Right lobe of liver (tissue), 6 donors: Measurements from ENCODE around the gene KIAA1671. TPM values are rescaled to one million over a fixed set of nuclear protein-coding genes. Genes with fewer than 3 reads are reported as not detected.

Experiments used
- ATAC-seq, 4 donors: fragments of 200-7000 bp; cut with Tn5 transposase; one replicate each; pipeline ENCODE4 v1.9.1; 2020; ENCODE audit warnings: mild to moderate bottlenecking in 4 of 4, moderate library complexity in 4 of 4
- DNase-seq, 3 donors: peaks; one replicate each; pipeline ENCODE4 v3.0.0-alpha.2; 2020
- H3K27ac ChIP-seq, 3 donors: fragments of 200-600 bp; one replicate each; pipeline ENCODE4 v1.8.0; 2022
- H3K27me3 ChIP-seq, 2 donors: fragments of 200-600 bp; one replicate each; pipeline ENCODE4 v1.8.0; 2022
- H3K36me3 ChIP-seq, 4 donors: fragments of 200-600 bp; sonication (generic) in 1 of 4; one replicate each; pipeline versions ENCODE4 v1.5.1 to v1.8.0; 2017 to 2022; ENCODE audit warnings: control low read depth in 1 of 4
- H3K4me1 ChIP-seq, 4 donors: fragments of 200-600 bp; sonication (generic) in 1 of 4; one replicate each; pipeline versions ENCODE4 v1.5.1 to v1.8.0; 2017 to 2022; ENCODE audit warnings: control low read depth in 1 of 4
- H3K4me3 ChIP-seq, 3 donors: fragments of 200-600 bp; one replicate each; pipeline ENCODE4 v1.8.0; 2022
- H3K9me3 ChIP-seq, 4 donors: fragments of 200-600 bp; sonication (generic) in 1 of 4; one replicate each; pipeline versions ENCODE4 v1.5.1 to v1.8.0; 2017 to 2022; ENCODE audit warnings: control low read depth in 1 of 4
- CTCF ChIP-seq, 4 donors: fragments of 200-600 bp in 3 of 4; fragments of 450-650 bp in 1 of 4; IDR thresholded peaks; one replicate each; pipeline versions ENCODE4 v1.5.1 to v1.8.0; 2016 to 2022; ENCODE audit warnings: antibody characterized with exemption in 4 of 4, mild to moderate bottlenecking in 2 of 4
- POLR2A ChIP-seq: fragments of 450-650 bp; IDR thresholded peaks from one replicate; pipeline ENCODE4 v1.6.1; 2017; ENCODE audit warnings: antibody characterized with exemption, mild to moderate bottlenecking
- WGBS: methylation state at CpG from one replicate; pipeline ENCODE4 v1.1.6; 2018; ENCODE audit warnings: low coverage, low lambda C conversion rate; ENCODE audit not compliant: insufficient coverage; ENCODE audit errors: missing lambda C conversion rate; 5-methylcytosine and 5-hydroxymethylcytosine counted together
- intact Hi-C, 2 donors: fragments of 100-400 bp; cut with DNase I; formaldehyde crosslinking; loops; one replicate each; pipeline versions ENCODE4 v1.11.2 to v1.14.1; 2022
- total RNA-seq, 6 experiments: library from RNA; depleted of rRNA in 2 of 6; stranded (reverse); fragments of >200 nt in 2 of 6; fragmentation: NEBNext Ultra II Directional in 3 of 6; extraction: Animal tissue kit (Norgen Biotek cat#: 25700) in 3 of 6; gene quantifications; one replicate each; pipeline versions ENCODE4 v1.1.0 to v1.2.4, GENCODE V29; 2016 to 2023
- donor health status: DM: no; HTN: yes; CAD: no.
- donor health status: DM: no; HTN: no; CAD: no.
- donor health status: DM: no; HTN: no; CAD: no.
- donor health status: DM: no; HTN: yes; CAD: no.
- donor health status: DM: no; HTN: yes; CAD: no.

The KIAA1671 gene
- total RNA-seq, 6 experiments from 2014 or later, result 31.1 to 56.6 (median 39.2) TPM

GRCh38 chr22:25049770-25050169 lies 97.3 kb downstream of the KIAA1671 start:
- no peaks in the 10 kb centered on the region for H3K36me3 ChIP-seq
- H3K4me3 ChIP-seq, result no peak overlapping the region
- TF ChIP-seq POLR2A (no peak), CTCF (IDR thresholded peaks at IDR 0.05) (no peak)
- WGBS, result 80% methylated on average over 5 of the region's 6 CpGs
- no peak overlapping the region for H3K27ac ChIP-seq
- H3K27me3 ChIP-seq, result no peaks in the 10 kb centered on the region
- intact Hi-C loops, result loop anchor here (5.0 kb wide), 2 partner anchors 97 to 112 kb away; partner anchors contain the start of gene KIAA1671 (in 2 of the 2)
- DNase-seq (no peak), ATAC-seq (no peak)
- peaks cover 0 to 5% (median 2%) of the 10 kb centered on the region in 4 donors for H3K4me1 ChIP-seq
- no peaks in the 10 kb centered on the region for H3K9me3 ChIP-seq

DNA sequence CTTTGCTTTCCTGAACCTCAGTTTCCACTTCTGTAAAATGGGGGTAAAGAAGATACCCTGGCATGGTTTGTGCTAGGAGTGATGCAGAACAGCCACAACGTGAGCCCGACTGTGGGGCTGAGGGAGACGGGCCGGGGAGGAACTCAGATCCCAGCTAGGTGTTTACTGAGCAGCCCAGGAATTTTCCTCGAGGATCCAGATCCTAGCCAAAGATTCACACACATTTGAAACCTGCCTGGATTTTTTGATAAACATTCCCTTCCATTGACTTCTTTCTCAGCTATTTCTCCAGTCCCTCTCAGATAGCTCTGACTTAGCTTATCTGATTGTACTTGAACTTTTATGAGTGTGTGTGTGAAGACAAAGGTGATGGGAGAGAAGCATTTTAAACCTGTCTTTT lies 98.0 kb downstream of the KIAA1671 start:
- intact Hi-C loops, result loop anchor here in 1 of 2 donors (5.0 kb wide), 2 partner anchors 98 to 113 kb away; partner anchors contain the start of gene KIAA1671
- H3K36me3 ChIP-seq, result no peaks in the 10 kb centered on the region
- no peak overlapping the region for H3K4me3 ChIP-seq
- DNase-seq (no peak), ATAC-seq (no peak)
- H3K9me3 ChIP-seq, result no peaks in the 10 kb centered on the region
- H3K27me3 ChIP-seq, result no peaks in the 10 kb centered on the region
- 95% methylated on average over 5 of the region's 5 CpGs for WGBS
- TF ChIP-seq POLR2A (no peak), CTCF (IDR thresholded peaks at IDR 0.05) (no peak)
- peaks cover 0 to 5% (median 2%) of the 10 kb centered on the region in 4 donors for H3K4me1 ChIP-seq
- H3K27ac ChIP-seq, result no peak overlapping the region

DNA sequence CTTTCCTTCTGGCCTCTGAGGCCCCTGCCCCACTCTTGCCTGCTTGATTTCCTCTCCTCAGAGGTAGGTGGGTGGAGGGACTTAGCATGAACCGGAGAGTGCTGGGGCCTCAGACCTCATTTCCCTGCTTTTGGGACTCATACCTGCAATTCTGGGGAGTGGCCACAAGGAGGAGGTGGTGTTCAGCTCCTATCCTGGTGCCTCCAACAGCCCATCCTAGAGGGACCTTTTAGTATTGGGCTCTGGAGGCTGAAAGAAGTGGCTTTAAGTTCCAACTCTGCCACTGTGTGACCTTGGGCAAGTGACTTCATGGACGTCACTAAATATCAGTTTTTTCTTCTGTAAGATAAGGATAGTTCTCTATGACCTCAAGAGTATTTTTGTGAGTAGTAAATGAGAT lies 98.6 kb downstream of the KIAA1671 start:
- Histone ChIP-seq H3K9me3 (no peaks in the 10 kb centered on the region), H3K4me3 (no peak overlapping the region), H3K4me1 (peaks cover 0 to 5% (median 2%) of the 10 kb centered on the region in 4 donors), H3K36me3 (no peaks in the 10 kb centered on the region), H3K27ac (no peak overlapping the region), H3K27me3 (no peaks in the 10 kb centered on the region)
- TF ChIP-seq POLR2A, result no peak
- TF ChIP-seq CTCF (IDR thresholded peaks at IDR 0.05), result peak in 2 of 4 donors; percentile 7 to 20
- ATAC-seq (no peak), DNase-seq (no peak)
- 90% methylated on average over 1 of the region's 2 CpGs for WGBS
- intact Hi-C loops, result loop anchor here in 1 of 2 donors (5.0 kb wide), 2 partner anchors 99 to 114 kb away; partner anchors contain the start of gene KIAA1671

GRCh38 chr22:25051983-25052710 lies 99.6 kb downstream of the KIAA1671 start:
- Histone ChIP-seq H3K36me3 (no peaks in the 10 kb centered on the region), H3K27me3 (no peaks in the 10 kb centered on the region), H3K4me1 (peaks cover 0 to 5% (median 2%) of the 10 kb centered on the region in 4 donors), H3K27ac (no peak overlapping the region), H3K9me3 (no peaks in the 10 kb centered on the region), H3K4me3 (no peak overlapping the region)
- WGBS, result 78% methylated on average over 6 of the region's 9 CpGs
- intact Hi-C loops, result loop anchor here in 1 of 2 donors (5.0 kb wide), 2 partner anchors 100 to 115 kb away; partner anchors contain the start of gene KIAA1671
- ATAC-seq (peak; percentile 30 to 68 (median 48)), DNase-seq (peak in 1 of 3 donors; percentile 50)
- TF ChIP-seq POLR2A (no peak), CTCF (IDR thresholded peaks at IDR 0.05) (no peak)
